Measurements from ENCODE around the gene POP7.
"Not testable (repeated sequence)": the region's sequence is repeated elsewhere in the genome, so short reads cannot be mapped to it uniquely, and the experiment has no call there.

POP7 gene

GRCh38 chr7:100705753-100706671, at the start of gene POP7:
Gene POP7 (plus strand): TSS chr7:100706121. CDS start chr7:100706831, 710 bp downstream.
- peaks cover 3% of the 10 kb centered on the region; the same call in 1 of the 2 replicates for H3K4me1 ChIP-seq (ENCODE audit: insufficient read depth, low read length)
- H3K9ac ChIP-seq (ENCODE audit: low read depth, low read length), result peak within 1 kb of the TSS; percentile 87
- H3K36me3 ChIP-seq (ENCODE audit: insufficient read depth, low read length), result no peaks in the 10 kb centered on the region; the same call in 1 of the 2 replicates
- no peaks in the 10 kb centered on the region for H3K9me3 ChIP-seq (ENCODE audit: control insufficient read depth, insufficient read depth, low read length)

- not testable (repeated sequence) for H3K9me3 ChIP-seq (ENCODE audit: control insufficient read depth, insufficient read depth, low read length); H3K9ac ChIP-seq (ENCODE audit: low read depth, low read length); H3K36me3 ChIP-seq (ENCODE audit: insufficient read depth, low read length); H3K4me1 ChIP-seq (ENCODE audit: insufficient read depth, low read length)
Observed at GRCh38 chr7:100662194-100662776, 43.6 kb upstream of the POP7 start.

GRCh38 chr7:100665168-100665726, 40.7 kb upstream of the POP7 start:
- Histone ChIP-seq H3K36me3 (ENCODE audit: insufficient read depth, low read length) (no peaks in the 10 kb centered on the region), H3K9ac (ENCODE audit: low read depth, low read length) (no peak overlapping the region), H3K9me3 (ENCODE audit: control insufficient read depth, insufficient read depth, low read length) (no peaks in the 10 kb centered on the region), H3K4me1 (ENCODE audit: insufficient read depth, low read length) (0 out of 2 replicates have a peak, but pooled peaks cover 5% of the 10 kb centered on the region)

GRCh38 chr7:100667331-100668068, 38.4 kb upstream of the POP7 start:
- Histone ChIP-seq H3K4me1 (ENCODE audit: insufficient read depth, low read length) (0 out of 2 replicates have a peak, but pooled peaks cover 5% of the 10 kb centered on the region), H3K36me3 (ENCODE audit: insufficient read depth, low read length) (no peaks in the 10 kb centered on the region), H3K9me3 (ENCODE audit: control insufficient read depth, insufficient read depth, low read length) (no peaks in the 10 kb centered on the region), H3K9ac (ENCODE audit: low read depth, low read length) (no peak overlapping the region)

- Histone ChIP-seq H3K36me3 (ENCODE audit: insufficient read depth, low read length) (no peaks in the 10 kb centered on the region), H3K9ac (ENCODE audit: low read depth, low read length) (no peak overlapping the region), H3K9me3 (ENCODE audit: control insufficient read depth, insufficient read depth, low read length) (no peaks in the 10 kb centered on the region), H3K4me1 (ENCODE audit: insufficient read depth, low read length) (0 out of 2 replicates have a peak, but pooled peaks cover 3% of the 10 kb centered on the region)
Observed at GRCh38 chr7:100668069-100668449, 37.9 kb upstream of the POP7 start.

- not testable (repeated sequence) for H3K9ac ChIP-seq (ENCODE audit: low read depth, low read length); H3K9me3 ChIP-seq (ENCODE audit: control insufficient read depth, insufficient read depth, low read length); H3K36me3 ChIP-seq (ENCODE audit: insufficient read depth, low read length); H3K4me1 ChIP-seq (ENCODE audit: insufficient read depth, low read length)
Observed at GRCh38 chr7:100669106-100669505, 36.8 kb upstream of the POP7 start.

GRCh38 chr7:100670074-100670473, 35.8 kb upstream of the POP7 start:
- H3K36me3 ChIP-seq (ENCODE audit: insufficient read depth, low read length), result no peaks in the 10 kb centered on the region
- no peaks in the 10 kb centered on the region for H3K9me3 ChIP-seq (ENCODE audit: control insufficient read depth, insufficient read depth, low read length)
- H3K4me1 ChIP-seq (ENCODE audit: insufficient read depth, low read length), result no peaks in the 10 kb centered on the region
- no peak overlapping the region for H3K9ac ChIP-seq (ENCODE audit: low read depth, low read length)

GRCh38 chr7:100671353-100672327, 34.3 kb upstream of the POP7 start:
- H3K4me1 ChIP-seq (ENCODE audit: insufficient read depth, low read length), result no peaks in the 10 kb centered on the region
- H3K36me3 ChIP-seq (ENCODE audit: insufficient read depth, low read length), result no peaks in the 10 kb centered on the region
- H3K9me3 ChIP-seq (ENCODE audit: control insufficient read depth, insufficient read depth, low read length), result no peaks in the 10 kb centered on the region
- H3K9ac ChIP-seq (ENCODE audit: low read depth, low read length), result no peak overlapping the region

GRCh38 chr7:100673302-100673941, 32.5 kb upstream of the POP7 start, which contains the start of gene GNB2:
Gene GNB2 (plus strand): TSS chr7:100673740. CDS start chr7:100676266, 2,526 bp downstream.
- H3K4me1 ChIP-seq (ENCODE audit: insufficient read depth, low read length), result no peaks in the 10 kb centered on the region

GRCh38 chr7:100673942-100674410, 31.9 kb upstream of the POP7 start:
- Histone ChIP-seq H3K9me3 (ENCODE audit: control insufficient read depth, insufficient read depth, low read length) (no peaks in the 10 kb centered on the region), H3K36me3 (ENCODE audit: insufficient read depth, low read length) (no peaks in the 10 kb centered on the region), H3K4me1 (ENCODE audit: insufficient read depth, low read length) (no peaks in the 10 kb centered on the region)

More at GRCh38 chr7:100673302-100673941, 32.5 kb upstream of the POP7 start, which contains the start of gene GNB2:
- Histone ChIP-seq H3K9ac (ENCODE audit: low read depth, low read length) (peak within 1 kb of the TSS; percentile 84), H3K36me3 (ENCODE audit: insufficient read depth, low read length) (no peaks in the 10 kb centered on the region), H3K9me3 (ENCODE audit: control insufficient read depth, insufficient read depth, low read length) (no peaks in the 10 kb centered on the region)

GRCh38 chr7:100674411-100675104, 31.4 kb upstream of the POP7 start:
- H3K9ac ChIP-seq (ENCODE audit: low read depth, low read length), result peak overlapping the region; percentile 84
- no peaks in the 10 kb centered on the region for H3K9me3 ChIP-seq (ENCODE audit: control insufficient read depth, insufficient read depth, low read length)
- H3K36me3 ChIP-seq (ENCODE audit: insufficient read depth, low read length), result no peaks in the 10 kb centered on the region
- no peaks in the 10 kb centered on the region for H3K4me1 ChIP-seq (ENCODE audit: insufficient read depth, low read length)

More at GRCh38 chr7:100673942-100674410, 31.9 kb upstream of the POP7 start:
- H3K9ac ChIP-seq (ENCODE audit: low read depth, low read length), result peak overlapping the region; percentile 84

- Histone ChIP-seq H3K4me1 (ENCODE audit: insufficient read depth, low read length) (peaks cover under 1% of the 10 kb centered on the region; the same call in 1 of the 2 replicates), H3K9ac (ENCODE audit: low read depth, low read length) (peak overlapping the region; percentile 84; the same call in 1 of the 2 replicates), H3K9me3 (ENCODE audit: control insufficient read depth, insufficient read depth, low read length) (no peaks in the 10 kb centered on the region), H3K36me3 (ENCODE audit: insufficient read depth, low read length) (no peaks in the 10 kb centered on the region)
Observed at GRCh38 chr7:100675105-100675451, 30.8 kb upstream of the POP7 start.

Data from ES-I3 (cell line).